Naive thymus-derived CD4-positive, alpha-beta T cell (primary cell): ENCODE results near the gene LST1. TPM values are rescaled to one million over a fixed set of nuclear protein-coding genes. Genes with fewer than 3 reads are reported as not detected.

Experiments used
- ATAC-seq: fragments of 150-1000 bp; cut with Tn5 transposase; 2 replicates; pipeline ENCODE4 v1.10.0; 2021; ENCODE audit warnings: mild to moderate bottlenecking, moderate library complexity
- CTCF ChIA-PET: fragments of 350-600 bp; sonication (Branson Sonifier 250); formaldehyde crosslinking; loops from one replicate; lab custom pipeline; 2021; ENCODE audit warnings: antibody characterized with exemption; lab: Charles Lee
- POLR2A ChIA-PET: fragments of 350-600 bp; sonication (Branson Sonifier 250); formaldehyde crosslinking; loops from one replicate; lab custom pipeline; 2021; ENCODE audit warnings: antibody characterized with exemption, inconsistent platforms; lab: Charles Lee
- DNase-seq, 9 donors: peaks; one replicate each; pipeline versions ENCODE4 v3.0.0 to v3.0.0-alpha.2; 2020 to 2022; ENCODE audit warnings: mixed read lengths in 1 of 9
- H3K27ac ChIP-seq: one replicate; pipeline ENCODE4 v1.7.0; 2013; ENCODE audit warnings: mild to moderate bottlenecking, low read depth, low read length, moderate library complexity
- H3K27me3 ChIP-seq, 2 donors: one replicate each; pipeline ENCODE4 v1.7.0; 2013; ENCODE audit warnings: low read length in 2 of 2, mild to moderate bottlenecking in 2 of 2, moderate library complexity in 2 of 2; ENCODE audit not compliant: control insufficient read depth in 2 of 2, insufficient read depth in 2 of 2
- H3K36me3 ChIP-seq, 3 experiments: 1 replicate in 2 of 3; 2 replicates in 1 of 3; pipeline ENCODE4 v1.7.0; 2013; ENCODE audit warnings: low read length in 3 of 3, mild to moderate bottlenecking in 3 of 3, moderate library complexity in 1 of 3; ENCODE audit not compliant: insufficient read depth in 3 of 3, control insufficient read depth in 2 of 3
- H3K4me1 ChIP-seq, 2 donors: one replicate each; pipeline ENCODE4 v1.7.0; 2013; ENCODE audit warnings: low read length in 2 of 2, mild to moderate bottlenecking in 2 of 2, moderate library complexity in 1 of 2; ENCODE audit not compliant: control insufficient read depth in 2 of 2, insufficient read depth in 2 of 2
- H3K4me3 ChIP-seq: 2 replicates; pipeline ENCODE4 v1.7.0; 2013; ENCODE audit warnings: mild to moderate bottlenecking, low read length
- H3K9me3 ChIP-seq, 3 experiments: 1 replicate in 2 of 3; 2 replicates in 1 of 3; pipeline ENCODE4 v1.7.0; 2013; ENCODE audit warnings: low read length in 3 of 3; ENCODE audit not compliant: control insufficient read depth in 2 of 3
- H3K27ac Mint-ChIP-seq, 9 donors: one replicate each; pipeline ENCODE4 v1.8.0; 2020 to 2022; ENCODE audit warnings: mixed read lengths in 9 of 9, mild to moderate bottlenecking in 8 of 9, moderate library complexity in 5 of 9, inconsistent platforms in 2 of 9
- H3K27me3 Mint-ChIP-seq, 5 donors: one replicate each; pipeline ENCODE4 v1.8.0; 2021 to 2022; ENCODE audit warnings: mixed read lengths in 5 of 5, mild to moderate bottlenecking in 1 of 5
- H3K36me3 Mint-ChIP-seq, 5 donors: one replicate each; pipeline ENCODE4 v1.8.0; 2020 to 2022; ENCODE audit warnings: mixed read lengths in 5 of 5, mild to moderate bottlenecking in 3 of 5, inconsistent platforms in 1 of 5
- H3K4me1 Mint-ChIP-seq, 7 donors: one replicate each; pipeline ENCODE4 v1.8.0; 2020 to 2022; ENCODE audit warnings: mixed read lengths in 7 of 7, mild to moderate bottlenecking in 3 of 7, inconsistent platforms in 1 of 7
- H3K4me3 Mint-ChIP-seq, 10 donors: one replicate each; pipeline ENCODE4 v1.8.0; 2020 to 2022; ENCODE audit warnings: mild to moderate bottlenecking in 10 of 10, mixed read lengths in 10 of 10, moderate library complexity in 6 of 10, inconsistent platforms in 2 of 10
- H3K9me3 Mint-ChIP-seq, 11 donors: one replicate each; pipeline ENCODE4 v1.8.0; 2020 to 2022; ENCODE audit warnings: mixed read lengths in 11 of 11, mild to moderate bottlenecking in 4 of 11, inconsistent platforms in 1 of 11, moderate library complexity in 1 of 11
- intact Hi-C, 2 donors: fragments of 100-400 bp; cut with micrococcal nuclease; formaldehyde crosslinking; loops; one replicate each; pipeline ENCODE4 v1.15.1; 2023
- polyA plus RNA-seq, 2 donors: library from polyadenylated mRNA; unstranded; fragments of 300-500 nt; fragmentation: Illumina TruSeq; gene quantifications; one replicate each; pipeline ENCODE4 v1.2.3, GENCODE V29; 2021
- total RNA-seq, 6 experiments: library from RNA in 5 of 6; stranded (reverse) in 5 of 6; gene quantifications; 1 replicate in 5 of 6; 2 replicates in 1 of 6; pipeline ENCODE4 v1.2.3 and lab custom pipeline; 2021 to 2026

The LST1 gene
- total and polyA plus RNA-seq, 7 experiments from 2014 or later = 8.4 to 234 (median 16.2) TPM

GRCh38 chr6:31580438-31580740 lies 5.7 kb upstream of the LST1 start:
- no peak for ATAC-seq
- Mint-ChIP-seq H3K4me3 (peak overlapping the region; percentile 88 to 100 (median 99)), H3K27me3 (peaks cover 0 to 2% (median 0%) of the 10 kb centered on the region in 5 donors), H3K36me3 (peaks cover 11 to 65% (median 16%) of the 10 kb centered on the region in 5 donors), H3K27ac (peak overlapping the region; percentile 94 to 100 (median 97)), H3K4me1 (peaks cover 47 to 80% (median 63%) of the 10 kb centered on the region in 7 donors), H3K9me3 (no peaks in the 10 kb centered on the region)
- H3K4me3 ChIP-seq = peak overlapping the region; percentile 97
- intact Hi-C loops = loop anchor here in 1 of 2 donors (1.0 to 2.0 kb wide), 6 partner anchors 8 to 88 kb away; partner anchors contain the start of gene LTA
- POLR2A ChIA-PET = interaction anchor here (0.6 to 66.4 kb wide), 11 partner anchors 15 to 1390 kb away, joined by 3 to 3078 read pairs (median 5); partner anchors contain the start of genes AIF1, ATP6V1G2, C6orf47 and DDX39B
- H3K9me3 ChIP-seq = no peaks in the 10 kb centered on the region
- peaks cover 50 to 55% of the 10 kb centered on the region in 2 donors for H3K4me1 ChIP-seq
- H3K27me3 ChIP-seq = no peaks in the 10 kb centered on the region
- no peak for DNase-seq
- H3K36me3 ChIP-seq = peaks cover 4 to 20% (median 5%) of the 10 kb centered on the region in 3 experiments
- peak overlapping the region; percentile 97 for H3K27ac ChIP-seq
- CTCF ChIA-PET = interaction anchor here (0.6 to 18.2 kb wide), 12 partner anchors 10 to 250 kb away, joined by 3 to 687 read pairs (median 6); partner anchors contain the start of genes ATP6V1G2, DDX39B, NCR3 and NFKBIL1

- Histone ChIP-seq H3K27ac (peak overlapping the region; percentile 97), H3K36me3 (peaks cover 4 to 20% (median 5%) of the 10 kb centered on the region in 3 experiments), H3K4me1 (peaks cover 54 to 60% of the 10 kb centered on the region in 2 donors), H3K27me3 (no peaks in the 10 kb centered on the region), H3K4me3 (peak overlapping the region; percentile 97), H3K9me3 (no peaks in the 10 kb centered on the region)
- H3K4me3 Mint-ChIP-seq = peak overlapping the region; percentile 88 to 100 (median 99)
- ChIA-PET CTCF (interaction anchor here (0.6 to 18.2 kb wide), 12 partner anchors 10 to 250 kb away, joined by 3 to 687 read pairs (median 8); partner anchors contain the start of genes ATP6V1G2, DDX39B, NCR3 and NFKBIL1), POLR2A (interaction anchor here (0.6 to 66.4 kb wide), 15 partner anchors 15 to 1390 kb away, joined by 3 to 3078 read pairs (median 4); partner anchors contain the start of genes AIF1, ATP6V1G2, BAG6 and C6orf47)
- peak; percentile 79 to 96 (median 88) for DNase-seq
- H3K9me3 Mint-ChIP-seq = peaks cover 0 to 5% (median 0%) of the 10 kb centered on the region in 11 donors
- H3K27ac Mint-ChIP-seq = peak overlapping the region; percentile 94 to 100 (median 97)
- H3K27me3 Mint-ChIP-seq = no peaks in the 10 kb centered on the region
- intact Hi-C loops = loop anchor here in 1 of 2 donors (1.0 to 2.0 kb wide), 7 partner anchors 9 to 88 kb away; partner anchors contain the start of genes LTA and NFKBIL1
- ATAC-seq = peak; percentile 87
- H3K36me3 Mint-ChIP-seq = peaks cover 11 to 59% (median 16%) of the 10 kb centered on the region in 5 donors
- H3K4me1 Mint-ChIP-seq = peaks cover 47 to 80% (median 63%) of the 10 kb centered on the region in 7 donors
Observed at GRCh38 chr6:31580807-31581433, 5.2 kb upstream of the LST1 start.

GRCh38 chr6:31581434-31582229 lies 4.4 kb upstream of the LST1 start:
- H3K27me3 Mint-ChIP-seq = no peaks in the 10 kb centered on the region
- intact Hi-C loops = loop anchor here (1.0 to 2.0 kb wide), 7 partner anchors 9 to 89 kb away; partner anchors contain the start of genes NFKBIL1 (in 2 of the 2), LTA (in 1 of the 2), NCR3 (in 1 of the 2) and PRRC2A (in 1 of the 2)
- Histone ChIP-seq H3K27me3 (no peaks in the 10 kb centered on the region), H3K9me3 (no peaks in the 10 kb centered on the region), H3K4me3 (peak overlapping the region; percentile 97), H3K27ac (peak overlapping the region; percentile 97), H3K36me3 (peaks cover 4 to 20% (median 5%) of the 10 kb centered on the region in 3 experiments), H3K4me1 (peaks cover 61 to 68% of the 10 kb centered on the region in 2 donors)
- peaks cover 0 to 5% (median 0%) of the 10 kb centered on the region in 11 donors for H3K9me3 Mint-ChIP-seq
- ATAC-seq (no peak), DNase-seq (peak in 1 of 9 donors; percentile 32)
- ChIA-PET POLR2A (interaction anchor here (0.6 to 66.4 kb wide), 18 partner anchors 14 to 1690 kb away, joined by 3 to 3078 read pairs (median 4); partner anchors contain the start of genes AIF1, APOM, ATP6V1G2 and BAG6), CTCF (interaction anchor here (0.9 to 18.2 kb wide), 13 partner anchors 6 to 88 kb away, joined by 3 to 687 read pairs (median 9); partner anchors contain the start of genes ATP6V1G2, DDX39B, NCR3 and NFKBIL1)
- peak overlapping the region; percentile 94 to 100 (median 97) for H3K27ac Mint-ChIP-seq
- H3K4me3 Mint-ChIP-seq = peak overlapping the region; percentile 88 to 100 (median 99)
- H3K36me3 Mint-ChIP-seq = peaks cover 11 to 52% (median 16%) of the 10 kb centered on the region in 5 donors
- peaks cover 43 to 80% (median 65%) of the 10 kb centered on the region in 7 donors for H3K4me1 Mint-ChIP-seq

GRCh38 chr6:31582230-31582643 lies 3.8 kb upstream of the LST1 start, which contains the start of gene LTB:
Gene LTB, minus strand, starts transcription at chr6:31582424. Its CDS starts 7 bp downstream, at chr6:31582417.
- peak within 1 kb of the TSS; percentile 88 to 100 (median 99) for H3K4me3 Mint-ChIP-seq
- Histone ChIP-seq H3K27ac (peak within 1 kb of the TSS; percentile 97), H3K27me3 (no peaks in the 10 kb centered on the region), H3K9me3 (no peaks in the 10 kb centered on the region), H3K4me3 (peak within 1 kb of the TSS; percentile 97), H3K4me1 (peaks cover 63 to 72% of the 10 kb centered on the region in 2 donors), H3K36me3 (peaks cover 3 to 18% (median 4%) of the 10 kb centered on the region in 3 experiments)
- DNase-seq (peak; percentile 31 to 87 (median 81)), ATAC-seq (peak; percentile 74)
- peaks cover 11 to 51% (median 16%) of the 10 kb centered on the region in 5 donors for H3K36me3 Mint-ChIP-seq
- CTCF ChIA-PET = interaction anchor here (0.6 to 18.2 kb wide), 11 partner anchors 7 to 248 kb away, joined by 3 to 687 read pairs (median 14); partner anchors contain the start of genes ATP6V1G2, NCR3, NFKBIL1 and TNF
- intact Hi-C loops = loop anchor here (1.0 kb wide), 5 partner anchors 10 to 38 kb away; partner anchors contain the start of genes LTA (in 1 of the 2), NCR3 (in 1 of the 2), NFKBIL1 (in 1 of the 2) and PRRC2A (in 1 of the 2)
- H3K27me3 Mint-ChIP-seq = no peaks in the 10 kb centered on the region
- peaks cover 43 to 80% (median 65%) of the 10 kb centered on the region in 7 donors for H3K4me1 Mint-ChIP-seq
- H3K9me3 Mint-ChIP-seq = peaks cover 0 to 5% (median 0%) of the 10 kb centered on the region in 11 donors
- peak within 1 kb of the TSS; percentile 94 to 100 (median 97) for H3K27ac Mint-ChIP-seq
- POLR2A ChIA-PET = interaction anchor here (0.6 to 66.4 kb wide), 24 partner anchors 14 to 1762 kb away, joined by 3 to 3078 read pairs (median 4); partner anchors contain the start of genes ABHD16A, AIF1, APOM and ATP6V1G2

- Histone ChIP-seq H3K9me3 (no peaks in the 10 kb centered on the region), H3K27me3 (no peaks in the 10 kb centered on the region), H3K4me3 (peak overlapping the region; percentile 25), H3K27ac (peak overlapping the region; percentile 97), H3K4me1 (peaks cover 63 to 67% of the 10 kb centered on the region in 2 donors), H3K36me3 (peaks cover 0 to 13% (median 3%) of the 10 kb centered on the region in 3 experiments)
- ChIA-PET POLR2A (interaction anchor here (0.6 to 66.4 kb wide), 4 partner anchors 10 to 430 kb away, joined by 3 to 3078 read pairs (median 1543); partner anchors contain the start of genes AIF1, ATP6V1G2, BAG6 and DDX39B), CTCF (interaction anchor here (0.6 to 18.2 kb wide), 5 partner anchors 10 to 35 kb away, joined by 3 to 687 read pairs (median 41); partner anchors contain the start of genes ATP6V1G2, NCR3, NFKBIL1 and TNF)
- H3K27me3 Mint-ChIP-seq = no peaks in the 10 kb centered on the region
- peak overlapping the region; percentile 84 to 100 (median 96) for H3K27ac Mint-ChIP-seq
- H3K4me1 Mint-ChIP-seq = peaks cover 47 to 78% (median 67%) of the 10 kb centered on the region in 7 donors
- peaks cover 11 to 42% (median 19%) of the 10 kb centered on the region in 5 donors for H3K36me3 Mint-ChIP-seq
- ATAC-seq = peak; percentile 19
- intact Hi-C loops = no loop called here
- H3K9me3 Mint-ChIP-seq = peaks cover 0 to 5% (median 0%) of the 10 kb centered on the region in 11 donors
- H3K4me3 Mint-ChIP-seq = peak overlapping the region; percentile 50 to 89 (median 81)
- peak in 7 of 9 donors; percentile 40 to 65 (median 54) for DNase-seq
Observed at GRCh38 chr6:31585491-31585890, 586 bp upstream of the LST1 start.
